ENCODE measurements around the gene BAIAP2L1.

DNA sequence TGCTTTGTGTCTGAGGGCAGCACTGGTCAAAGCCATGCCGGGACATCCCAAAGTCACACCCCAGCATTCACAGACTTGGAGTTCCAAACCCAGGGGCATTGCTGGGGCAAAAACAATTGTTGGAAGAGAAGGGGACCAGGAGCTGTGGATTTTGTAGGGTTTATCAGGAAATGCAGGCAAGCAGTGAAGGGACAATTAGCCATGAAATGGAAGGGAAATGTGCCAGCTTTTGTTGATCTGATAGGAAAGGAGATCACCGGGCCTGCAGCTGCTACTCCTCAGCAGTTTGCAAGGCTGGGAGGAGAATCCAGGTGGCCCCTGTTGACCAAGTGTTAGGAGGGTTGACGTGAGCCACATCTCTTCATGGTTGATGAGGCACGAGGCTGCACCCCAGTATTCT lies 122.0 kb downstream of the BAIAP2L1 start:
- TF ChIP-seq, protein P1, sequence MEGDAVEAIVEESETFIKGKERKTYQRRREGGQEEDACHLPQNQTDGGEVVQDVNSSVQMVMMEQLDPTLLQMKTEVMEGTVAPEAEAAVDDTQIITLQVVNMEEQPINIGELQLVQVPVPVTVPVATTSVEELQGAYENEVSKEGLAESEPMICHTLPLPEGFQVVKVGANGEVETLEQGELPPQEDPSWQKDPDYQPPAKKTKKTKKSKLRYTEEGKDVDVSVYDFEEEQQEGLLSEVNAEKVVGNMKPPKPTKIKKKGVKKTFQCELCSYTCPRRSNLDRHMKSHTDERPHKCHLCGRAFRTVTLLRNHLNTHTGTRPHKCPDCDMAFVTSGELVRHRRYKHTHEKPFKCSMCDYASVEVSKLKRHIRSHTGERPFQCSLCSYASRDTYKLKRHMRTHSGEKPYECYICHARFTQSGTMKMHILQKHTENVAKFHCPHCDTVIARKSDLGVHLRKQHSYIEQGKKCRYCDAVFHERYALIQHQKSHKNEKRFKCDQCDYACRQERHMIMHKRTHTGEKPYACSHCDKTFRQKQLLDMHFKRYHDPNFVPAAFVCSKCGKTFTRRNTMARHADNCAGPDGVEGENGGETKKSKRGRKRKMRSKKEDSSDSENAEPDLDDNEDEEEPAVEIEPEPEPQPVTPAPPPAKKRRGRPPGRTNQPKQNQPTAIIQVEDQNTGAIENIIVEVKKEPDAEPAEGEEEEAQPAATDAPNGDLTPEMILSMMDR (IDR thresholded peaks at IDR 0.05; ENCODE audit: low read depth, low read length) = no peak
- no peak for TF ChIP-seq POLR2A (IDR thresholded peaks at IDR 0.05; ENCODE audit: extremely low read depth, insufficient read length)

Data from NB4 (cell line).